GM19397 (cell line): Measurements from ENCODE around the gene CDH1.
"Not testable (repeated sequence)": the region's sequence is repeated elsewhere in the genome, so short reads cannot be mapped to it uniquely, and the experiment has no call there.

ENCODE experiments used
- ATAC-seq: cut with Tn5 transposase; IDR thresholded peaks from one replicate; pipeline ENCODE4 v1.9.1; 2021; ENCODE audit warnings: mild to moderate bottlenecking, moderate library complexity; ENCODE audit not compliant: unreplicated experiment

Gene CDH1

DNA sequence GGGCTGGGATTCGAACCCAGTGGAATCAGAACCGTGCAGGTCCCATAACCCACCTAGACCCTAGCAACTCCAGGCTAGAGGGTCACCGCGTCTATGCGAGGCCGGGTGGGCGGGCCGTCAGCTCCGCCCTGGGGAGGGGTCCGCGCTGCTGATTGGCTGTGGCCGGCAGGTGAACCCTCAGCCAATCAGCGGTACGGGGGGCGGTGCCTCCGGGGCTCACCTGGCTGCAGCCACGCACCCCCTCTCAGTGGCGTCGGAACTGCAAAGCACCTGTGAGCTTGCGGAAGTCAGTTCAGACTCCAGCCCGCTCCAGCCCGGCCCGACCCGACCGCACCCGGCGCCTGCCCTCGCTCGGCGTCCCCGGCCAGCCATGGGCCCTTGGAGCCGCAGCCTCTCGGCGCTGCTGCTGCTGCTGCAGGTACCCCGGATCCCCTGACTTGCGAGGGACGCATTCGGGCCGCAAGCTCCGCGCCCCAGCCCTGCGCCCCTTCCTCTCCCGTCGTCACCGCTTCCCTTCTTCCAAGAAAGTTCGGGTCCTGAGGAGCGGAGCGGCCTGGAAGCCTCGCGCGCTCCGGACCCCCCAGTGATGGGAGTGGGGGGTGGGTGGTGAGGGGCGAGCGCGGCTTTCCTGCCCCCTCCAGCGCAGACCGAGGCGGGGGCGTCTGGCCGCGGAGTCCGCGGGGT, at the start of gene CDH1:
Gene CDH1, plus strand, starts transcription at position 247 of the 684 bp plus-strand sequence. Its CDS starts 124 bp downstream, at position 371.
- no peak for ATAC-seq

DNA sequence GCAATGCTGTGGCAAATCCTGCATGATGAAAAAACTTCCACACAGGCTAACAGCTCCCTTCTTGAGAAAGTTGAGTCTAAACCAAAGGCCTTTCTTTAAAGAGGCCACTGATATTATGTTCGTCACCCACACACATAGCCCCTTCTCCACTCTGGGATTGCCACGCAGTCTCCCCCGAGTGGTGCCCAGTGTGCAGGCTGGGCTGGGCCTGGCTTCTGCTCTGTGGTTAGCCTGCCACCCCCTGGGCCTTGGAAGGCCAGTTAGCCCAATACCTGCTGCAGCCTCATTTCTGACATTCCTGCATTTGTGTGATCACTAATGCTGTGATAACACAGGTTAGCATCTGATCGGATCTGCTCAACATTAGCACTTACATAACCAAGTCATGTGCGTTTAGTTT, 47.2 kb upstream of the CDH1 start:
- no peak for ATAC-seq

DNA sequence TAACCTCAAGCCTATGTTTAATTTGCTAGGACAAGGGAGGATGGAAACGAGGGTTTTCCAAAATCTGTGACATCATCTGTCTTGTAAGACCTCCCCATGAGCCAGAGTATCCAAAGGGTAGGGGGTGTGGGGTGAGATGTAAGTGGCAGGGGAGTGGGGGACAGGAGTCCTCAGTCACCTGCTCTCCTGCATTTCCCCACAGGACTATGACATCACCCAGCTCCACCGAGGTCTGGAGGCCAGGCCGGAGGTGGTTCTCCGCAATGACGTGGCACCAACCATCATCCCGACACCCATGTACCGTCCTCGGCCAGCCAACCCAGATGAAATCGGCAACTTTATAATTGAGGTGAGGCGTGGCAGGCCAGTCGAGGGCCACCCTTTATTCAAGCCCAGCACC, 41.5 kb upstream of the CDH1 start:
- no peak for ATAC-seq

DNA sequence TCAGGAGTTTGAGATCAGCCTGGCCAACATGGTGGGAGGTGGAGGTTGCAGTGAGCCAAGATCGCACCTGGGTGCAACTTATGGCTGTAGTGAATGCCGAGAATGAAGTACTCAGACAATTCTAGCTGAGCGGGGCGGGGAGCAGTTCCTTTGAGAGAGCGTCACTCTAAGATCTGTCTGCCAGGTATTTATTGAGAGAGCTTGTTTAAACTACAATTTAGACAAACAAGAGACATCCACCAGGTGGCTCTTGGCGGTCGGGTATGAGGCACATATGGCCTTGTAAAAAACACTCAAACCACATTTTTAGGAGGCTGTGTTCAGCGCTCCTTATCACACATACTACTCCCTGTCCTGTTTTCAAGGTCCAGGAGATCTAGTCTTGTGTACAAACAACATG, 40.6 kb upstream of the CDH1 start:
- ATAC-seq: no peak

DNA sequence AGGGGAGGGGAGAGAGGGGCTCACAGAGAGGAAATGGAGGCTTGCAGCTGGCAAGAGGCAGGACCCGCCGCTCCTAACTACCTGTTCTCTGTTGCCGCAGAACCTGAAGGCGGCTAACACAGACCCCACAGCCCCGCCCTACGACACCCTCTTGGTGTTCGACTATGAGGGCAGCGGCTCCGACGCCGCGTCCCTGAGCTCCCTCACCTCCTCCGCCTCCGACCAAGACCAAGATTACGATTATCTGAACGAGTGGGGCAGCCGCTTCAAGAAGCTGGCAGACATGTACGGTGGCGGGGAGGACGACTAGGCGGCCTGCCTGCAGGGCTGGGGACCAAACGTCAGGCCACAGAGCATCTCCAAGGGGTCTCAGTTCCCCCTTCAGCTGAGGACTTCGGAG, 39.0 kb upstream of the CDH1 start:
- no peak for ATAC-seq

DNA sequence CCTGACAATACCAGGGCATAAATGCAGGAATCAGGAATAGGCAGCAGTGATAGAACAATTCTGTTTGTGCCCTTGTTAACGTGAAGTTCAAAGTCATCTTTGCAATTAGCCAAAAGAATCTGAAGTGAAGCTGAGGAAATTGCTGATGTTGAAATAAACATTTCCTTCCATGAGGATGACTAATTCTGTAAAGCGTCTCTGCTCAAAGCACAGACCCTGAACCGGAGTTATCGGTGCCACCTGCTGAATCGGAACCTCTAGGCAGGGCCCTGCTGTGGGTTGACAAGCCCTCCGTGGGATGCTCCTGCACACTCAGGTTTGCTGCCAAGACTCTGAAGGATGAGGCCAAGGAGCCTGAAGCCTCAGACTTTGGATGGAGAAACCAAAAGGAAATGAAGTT, 37.0 kb upstream of the CDH1 start:
- ATAC-seq: no peak

DNA sequence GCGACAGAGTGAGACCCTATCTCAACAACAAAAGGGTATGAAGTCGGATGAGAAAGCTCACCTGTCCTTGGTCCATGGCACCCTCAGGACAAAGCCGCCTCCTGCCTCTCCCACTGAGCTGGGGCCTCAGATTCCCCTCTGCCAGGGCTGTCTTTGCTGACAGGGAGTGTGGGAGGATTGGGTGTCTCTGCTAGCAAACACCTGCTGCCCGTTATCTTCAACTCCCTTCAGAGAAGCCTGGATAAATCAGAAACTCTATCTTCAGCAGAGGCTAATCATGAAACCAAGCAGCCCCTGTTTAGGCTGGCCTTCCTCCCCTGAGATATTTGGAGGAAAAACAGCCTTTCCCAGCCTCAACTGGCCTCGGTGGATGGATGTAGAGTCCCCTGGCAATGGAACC, 36.3 kb upstream of the CDH1 start:
- ATAC-seq: no peak

DNA sequence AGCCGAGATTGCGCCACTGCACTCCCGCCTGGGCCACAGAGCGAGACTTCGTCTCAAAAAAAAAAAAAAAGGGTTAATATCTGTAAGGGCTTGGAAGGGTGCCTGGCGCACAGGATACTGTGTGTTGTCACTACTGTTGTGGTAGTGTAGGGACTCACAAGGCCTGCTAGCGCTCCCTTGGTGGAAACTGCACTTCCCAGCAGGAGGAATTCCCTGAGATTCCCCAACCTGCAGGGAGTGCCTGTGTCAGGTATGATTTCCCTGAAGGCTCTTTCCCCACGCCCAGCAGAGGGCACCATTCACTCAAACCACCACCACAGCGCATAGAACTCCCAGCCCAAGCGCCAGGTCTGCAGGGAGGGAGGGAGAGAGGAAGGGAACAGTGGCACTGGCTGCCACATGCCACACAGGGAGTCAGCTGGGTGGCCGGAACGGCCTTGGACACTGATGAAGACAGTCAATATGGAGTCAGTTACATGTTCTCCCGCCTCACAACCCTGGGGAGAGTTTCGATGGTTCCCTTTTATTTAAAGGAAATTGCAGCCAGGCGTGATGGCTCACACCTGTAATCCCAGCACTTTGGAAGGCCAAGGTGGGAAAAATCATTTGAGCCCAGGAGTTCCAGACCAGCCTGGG, 32.7 kb upstream of the CDH1 start:
- no peak for ATAC-seq

DNA sequence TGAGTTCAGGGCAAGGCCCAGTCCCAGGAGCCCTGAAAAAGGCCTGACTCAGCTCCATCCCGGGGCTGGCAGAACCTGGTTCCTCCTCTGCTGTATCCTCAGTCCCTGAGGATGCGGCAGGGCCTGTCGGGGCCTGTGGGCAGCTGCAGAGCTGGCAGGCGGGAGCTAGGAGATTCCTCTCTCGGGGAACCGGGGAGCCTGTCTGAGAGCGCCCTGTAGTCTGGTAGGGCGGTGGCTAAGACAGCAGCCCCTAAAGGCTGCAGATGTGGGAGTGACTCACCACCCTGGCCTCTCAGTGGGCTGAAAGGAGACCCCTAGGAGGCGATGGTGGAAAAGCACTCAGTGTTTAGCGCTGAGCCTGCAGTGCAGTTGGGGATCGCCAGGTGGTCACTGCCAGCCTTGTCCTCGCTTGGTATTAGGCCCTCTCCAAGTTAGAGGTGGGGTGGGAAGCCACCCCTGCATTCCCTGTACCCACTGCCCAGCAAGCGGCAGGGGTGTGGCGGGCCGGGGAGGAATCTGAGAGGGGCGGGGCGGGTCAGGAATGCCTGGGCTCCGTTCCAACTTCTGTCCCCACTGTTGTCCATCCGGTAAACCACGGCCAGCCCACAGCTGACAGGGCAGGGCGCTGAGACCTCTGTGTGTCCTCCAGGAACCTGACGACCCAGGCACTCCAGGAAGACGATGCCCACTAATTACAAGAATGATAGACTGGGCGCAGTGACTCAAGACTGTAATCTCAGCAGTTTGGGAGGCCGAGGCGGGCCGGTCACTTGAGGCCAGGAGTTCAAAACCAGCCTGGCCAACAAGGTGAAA, 29.5 kb upstream of the CDH1 start:
- ATAC-seq: no peak

DNA sequence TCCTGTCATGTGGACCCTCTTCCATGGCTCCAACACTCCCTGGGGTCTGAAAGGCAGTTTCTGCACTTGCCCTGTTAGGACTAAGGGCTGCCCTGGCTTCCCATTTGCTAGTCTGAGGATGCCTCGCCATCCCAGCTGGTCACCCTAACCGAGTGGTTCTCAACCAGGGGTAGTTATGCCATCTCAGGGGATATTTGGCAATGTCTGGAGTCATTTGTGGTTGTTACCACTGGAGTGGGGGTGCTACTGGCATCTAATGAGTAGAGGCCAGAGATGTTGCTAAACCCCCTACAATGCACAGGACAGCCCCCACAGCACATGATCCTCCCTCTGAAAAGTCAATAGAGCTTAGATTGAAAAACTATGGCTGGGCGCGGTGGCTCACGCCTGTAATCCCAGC, 26.9 kb upstream of the CDH1 start:
- no peak for ATAC-seq

DNA sequence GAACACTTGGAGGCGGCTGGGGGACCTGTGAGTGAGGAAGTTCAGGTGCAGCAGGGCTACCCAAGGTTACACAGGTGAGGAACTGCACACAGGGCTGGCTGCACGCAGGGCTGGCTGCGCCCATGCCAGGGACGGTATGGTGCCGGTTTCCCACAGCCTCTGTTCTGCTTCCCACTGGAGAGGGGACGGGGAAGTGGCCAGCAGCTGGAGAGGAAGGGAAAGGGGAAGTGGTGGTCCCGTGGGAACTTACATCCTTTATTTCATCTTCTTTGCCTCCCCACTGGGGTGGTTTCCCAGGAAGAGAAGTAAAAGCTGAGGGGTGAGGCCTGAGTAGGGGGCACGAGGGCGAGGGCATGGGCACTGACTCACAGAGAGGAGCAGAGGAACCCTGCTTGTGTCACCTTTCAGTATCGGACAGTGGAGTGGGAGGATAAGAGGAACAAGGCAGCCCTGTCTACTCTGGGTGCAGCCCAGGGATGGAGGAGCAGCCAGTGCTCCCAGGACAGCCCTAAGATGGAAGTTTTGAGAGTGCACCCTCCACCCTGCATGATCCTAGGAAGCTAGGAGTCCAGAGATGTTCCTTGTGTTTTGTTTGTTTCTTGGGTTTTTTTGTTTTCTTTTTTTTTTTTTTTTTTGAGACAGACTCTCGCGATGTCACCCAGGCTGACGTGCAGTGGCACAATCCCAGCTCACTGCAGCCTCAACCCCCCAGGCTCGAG, 25.5 kb upstream of the CDH1 start:
- ATAC-seq: no peak

DNA sequence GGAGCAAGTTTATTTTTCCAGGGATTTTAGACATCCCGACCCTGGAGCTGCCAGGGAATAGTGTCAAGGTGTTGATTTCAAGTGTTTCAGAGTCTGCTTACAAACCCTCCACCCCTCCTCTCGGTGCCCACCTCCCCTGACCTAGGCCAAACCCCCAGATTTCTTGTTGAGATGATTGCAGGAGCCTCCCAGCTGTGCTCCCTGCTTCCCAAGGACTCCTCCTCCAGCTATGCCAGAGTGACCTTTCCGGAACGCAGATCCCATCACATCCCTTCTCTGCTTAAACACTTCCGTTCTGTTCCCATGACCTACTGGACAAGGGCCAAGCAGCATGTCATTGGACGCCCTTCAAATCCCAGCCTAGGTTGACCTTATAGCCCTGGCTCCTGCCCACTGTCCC, 23.7 kb upstream of the CDH1 start:
- ATAC-seq: no peak

DNA sequence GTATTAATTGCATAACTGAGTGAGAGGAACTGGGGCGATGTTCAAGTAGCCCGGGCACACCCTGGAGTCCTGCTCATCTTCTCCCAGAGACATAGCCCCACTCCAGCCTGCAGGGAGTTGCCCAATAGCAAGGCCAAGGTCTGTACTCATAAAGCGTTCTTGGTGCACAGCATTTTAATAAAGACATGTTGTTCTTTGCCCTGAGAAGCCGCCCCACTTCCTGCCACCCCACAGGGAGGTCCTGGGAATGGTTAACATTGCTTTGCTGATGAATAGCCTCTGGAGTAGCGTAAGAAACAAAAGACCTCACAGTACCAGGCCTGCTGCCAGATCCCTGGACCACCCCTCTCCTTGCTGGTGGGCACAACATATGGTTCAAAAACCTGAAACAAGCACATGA, 21.6 kb upstream of the CDH1 start:
- ATAC-seq: no peak

DNA sequence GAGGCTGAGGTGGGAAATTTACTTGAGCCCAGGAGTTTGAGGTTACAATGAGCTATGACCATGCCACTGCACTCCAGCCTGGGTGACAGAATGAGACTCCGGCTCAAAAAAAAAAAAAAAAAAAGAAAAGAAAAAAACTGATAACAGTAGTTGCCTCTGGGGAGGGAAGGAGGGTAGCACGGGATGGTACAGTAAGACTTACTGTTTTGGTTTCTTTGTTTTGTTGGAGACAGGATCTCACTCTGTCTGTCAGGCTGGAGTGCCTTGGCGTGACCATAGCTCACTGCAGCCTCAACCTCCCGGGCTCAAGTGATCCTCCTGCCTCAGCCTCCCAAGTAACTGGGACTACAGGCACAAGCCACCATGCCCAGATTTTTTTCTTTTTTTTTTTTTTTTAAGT, 20.6 kb upstream of the CDH1 start:
- not testable (repeated sequence) for ATAC-seq

DNA sequence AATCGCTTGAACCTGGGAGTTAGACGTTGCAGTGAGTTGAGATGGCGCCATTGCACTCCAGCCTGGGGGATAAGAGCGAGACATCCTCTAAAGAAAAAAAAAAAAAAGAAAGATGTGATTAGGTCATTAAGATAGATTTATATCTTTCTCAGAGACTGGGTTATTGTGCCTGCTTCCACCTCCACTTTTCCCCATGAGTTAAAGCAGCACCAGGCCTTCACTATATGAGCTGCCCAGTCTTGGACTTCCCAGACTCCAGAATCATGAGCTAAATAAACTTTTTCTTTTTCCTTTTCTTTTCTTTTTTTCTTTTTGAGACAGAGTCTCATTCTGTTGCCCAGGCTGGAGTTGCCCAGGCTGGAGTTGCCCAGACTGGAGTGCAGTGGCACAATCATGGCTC, 19.4 kb upstream of the CDH1 start:
- no peak for ATAC-seq

DNA sequence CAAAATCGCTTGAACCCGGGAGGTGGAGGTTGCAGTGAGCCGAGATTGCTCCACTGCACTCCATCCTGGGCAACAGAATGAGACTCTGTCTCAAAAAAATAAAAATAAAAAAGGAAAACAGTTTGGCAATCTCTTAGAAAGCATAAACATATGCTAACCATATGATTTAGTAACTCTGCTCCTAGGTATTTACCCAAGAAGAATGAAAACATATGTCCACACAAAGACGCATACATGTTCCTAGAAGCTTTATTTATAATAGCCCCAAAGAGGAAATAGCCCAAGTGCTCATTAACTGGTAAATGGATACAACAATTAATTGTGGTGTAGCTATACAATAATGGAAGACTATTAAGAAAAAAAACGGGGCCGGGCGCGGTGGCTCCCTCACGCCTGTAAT, 18.5 kb upstream of the CDH1 start:
- no peak for ATAC-seq

DNA sequence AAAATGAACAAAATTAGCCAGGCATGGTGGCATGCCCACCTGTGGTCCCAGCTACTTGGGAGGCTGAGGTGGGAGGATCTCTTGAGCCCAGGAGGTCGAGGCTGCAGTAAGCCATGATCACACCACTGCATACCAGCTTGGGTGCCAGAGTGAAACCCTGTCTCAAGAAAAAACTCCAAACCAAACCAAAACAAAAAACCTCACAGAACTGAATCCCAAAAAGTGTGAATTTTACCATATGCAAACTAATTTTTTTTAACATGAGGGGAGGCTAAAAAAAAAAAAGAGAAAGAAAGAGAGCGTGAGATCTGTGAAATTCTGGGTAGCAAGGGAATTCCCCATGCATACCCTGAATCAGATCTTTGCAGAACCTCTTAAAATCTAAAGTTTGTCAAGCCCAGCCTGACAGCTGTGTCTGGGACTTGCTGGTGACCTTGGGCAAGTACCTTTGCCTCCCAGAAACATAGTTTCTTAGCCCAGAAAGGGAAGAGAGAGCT, 17.1 kb upstream of the CDH1 start:
- no peak for ATAC-seq

DNA sequence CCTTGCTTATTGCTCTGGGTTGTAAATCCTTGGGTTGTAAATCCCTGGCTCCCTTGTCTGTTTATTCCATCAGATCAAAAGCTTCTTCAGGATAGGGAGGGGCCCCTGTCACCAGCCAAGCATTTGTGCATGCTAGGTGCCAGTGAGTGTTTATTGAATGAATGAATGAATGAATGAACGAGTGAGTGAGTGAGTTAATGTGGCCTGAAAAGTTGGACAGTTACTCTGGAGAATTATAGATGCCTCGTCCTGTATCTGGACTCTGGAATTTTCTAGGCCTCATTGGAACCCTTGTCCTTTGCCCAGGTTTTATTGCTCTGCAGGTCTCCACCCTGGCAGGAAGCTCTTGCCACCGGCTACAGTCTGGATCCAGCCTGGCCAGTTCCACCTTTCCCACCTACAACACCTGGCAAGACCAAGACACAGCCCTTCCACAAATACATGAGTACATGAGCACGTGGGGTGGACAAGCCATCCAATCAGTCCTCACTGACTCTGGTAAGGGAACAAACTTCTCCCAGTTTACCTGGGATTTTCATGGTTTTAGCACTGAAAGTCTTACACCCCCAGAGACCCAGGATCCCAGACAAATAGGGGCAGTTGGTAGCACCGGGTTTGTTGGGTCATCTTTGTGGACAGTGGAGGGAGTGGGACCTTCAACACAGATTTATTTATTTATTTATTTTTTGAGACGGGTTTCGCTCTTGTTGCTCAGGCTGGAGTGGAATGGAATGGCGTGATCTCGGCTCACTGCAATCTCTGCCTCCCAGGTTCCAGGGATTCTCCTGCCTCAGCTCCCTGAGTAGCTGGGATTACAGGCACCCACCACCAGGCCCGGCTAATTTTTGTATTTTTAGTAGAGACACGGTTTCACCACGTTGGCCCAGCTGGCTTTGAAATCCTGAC, 14.7 kb upstream of the CDH1 start:
- ATAC-seq: no peak

DNA sequence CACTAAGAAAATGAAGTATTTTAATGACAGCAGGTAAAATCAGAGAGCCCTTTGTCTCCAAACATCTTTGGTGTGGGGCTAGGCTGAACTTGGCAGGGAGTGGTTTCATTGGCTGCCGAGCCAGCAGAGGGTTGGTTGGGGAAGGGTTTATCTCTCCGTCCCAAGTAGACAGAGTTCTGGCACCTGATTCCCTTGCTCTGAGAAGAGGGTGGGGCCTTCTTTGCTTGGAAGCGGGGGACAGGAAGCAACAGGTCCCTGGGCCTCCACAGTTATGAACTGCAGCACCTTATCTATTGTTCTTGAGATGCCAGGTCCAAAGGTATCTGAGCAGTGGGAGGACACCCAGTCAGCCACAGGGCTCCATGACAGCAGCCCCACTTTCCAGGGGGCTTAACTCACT, 12.3 kb upstream of the CDH1 start:
- ATAC-seq: no peak

DNA sequence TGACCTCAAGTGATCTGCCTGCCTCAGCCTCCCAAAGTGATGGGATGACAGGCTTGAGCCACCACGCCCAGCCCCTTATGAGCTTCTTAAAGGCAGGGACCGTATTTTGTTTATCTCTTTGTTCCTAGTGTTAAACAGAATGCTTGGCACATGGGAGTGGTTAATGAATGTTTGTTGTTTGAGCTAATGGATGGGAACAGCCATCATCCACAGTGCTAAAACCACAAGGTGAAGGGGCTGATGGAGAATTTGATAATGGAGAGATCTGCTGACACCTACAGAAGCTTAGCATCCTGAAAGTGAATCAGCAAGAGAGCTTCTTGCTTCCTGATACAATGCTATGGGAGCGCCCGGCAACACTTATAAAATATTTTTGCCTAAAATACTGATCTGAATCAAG, 8.6 kb upstream of the CDH1 start:
- ATAC-seq: no peak
